HL-60 (cell line): ENCODE data around the gene SH2D1A.

Experiments used
- DNase-seq, 2 experiments: peaks; one replicate each; pipeline ENCODE4 v3.0.0-alpha.2; 2010 to 2020; ENCODE audit warnings: low read depth in 1 of 2, low spot score in 1 of 2
- H3K27ac ChIP-seq: fragments of 250-450 bp; sonication (Bioruptor Pico); replicated peaks from 2 replicates; pipeline ENCODE4 v1.5.1; 2020; ENCODE audit warnings: mild to moderate bottlenecking, moderate library complexity
- H3K27me3 ChIP-seq: fragments of 250-450 bp; sonication (Bioruptor Pico); 2 replicates; pipeline ENCODE4 v1.5.1; 2021; ENCODE audit warnings: mild to moderate bottlenecking, moderate library complexity; ENCODE audit not compliant: insufficient read depth, poor library complexity, severe bottlenecking
- H3K4me3 ChIP-seq: replicated peaks from 2 replicates; pipeline ENCODE4 v1.5.1; 2011; ENCODE audit warnings: mild to moderate bottlenecking, control low read depth, low read length; ENCODE audit not compliant: insufficient read depth
- GABPA ChIP-seq: IDR thresholded peaks from 2 replicates; pipeline ENCODE4 v1.6.1; 2012; ENCODE audit warnings: low read depth
- POLR2AphosphoS5 ChIP-seq: IDR thresholded peaks from 2 replicates; pipeline ENCODE4 v1.6.1; 2012; ENCODE audit warnings: low read depth
- SPI1 ChIP-seq: IDR thresholded peaks from 2 replicates; pipeline ENCODE4 v1.6.1; 2012; ENCODE audit warnings: low read depth, mild to moderate bottlenecking, borderline replicate concordance
- TF ChIP-seq, protein P1 (sequence below): IDR thresholded peaks from one replicate; pipeline ENCODE4 v1.5.1; 2011; ENCODE audit warnings: low read length, control low read depth, inconsistent platforms; ENCODE audit not compliant: insufficient read depth
- TF ChIP-seq, protein P2 (sequence below): IDR thresholded peaks from 2 replicates; pipeline ENCODE4 v1.6.1; 2012; ENCODE audit warnings: low read depth; ENCODE audit not compliant: insufficient replicate concordance

Gene SH2D1A

DNA sequence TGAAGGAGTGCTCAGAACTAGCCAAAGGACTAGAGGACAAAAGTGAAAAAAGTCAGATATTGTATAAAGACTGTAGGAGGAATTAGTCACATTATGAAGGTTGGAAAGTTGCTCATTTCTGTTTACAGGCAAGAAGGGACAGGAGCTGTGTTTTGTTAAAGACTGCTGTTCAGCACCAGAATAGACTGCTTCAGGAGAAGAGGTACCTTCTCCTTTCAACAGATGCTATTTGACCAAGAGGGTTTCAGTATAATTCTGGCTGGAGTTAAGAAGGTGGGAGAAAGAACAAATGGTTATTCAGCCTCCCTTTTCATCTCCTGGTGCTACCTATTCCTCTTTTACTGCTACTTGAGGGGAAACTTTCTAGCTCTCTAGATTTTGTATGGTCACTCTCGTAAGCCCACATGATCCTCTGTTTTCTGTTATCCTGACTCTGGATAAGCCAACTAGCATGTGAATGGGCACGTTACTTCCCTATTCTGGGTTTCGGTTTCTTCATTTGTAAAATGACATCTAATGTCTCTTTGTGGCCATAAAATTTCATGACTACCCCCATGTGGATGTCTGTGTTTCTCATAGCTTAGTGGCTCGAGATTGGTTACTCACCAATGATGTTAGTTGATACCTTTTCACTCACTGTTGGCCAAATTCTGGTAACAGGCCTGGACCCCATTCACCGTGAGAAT, 68.9 kb downstream of the SH2D1A start:
- no peak for DNase-seq
- no peaks in the 10 kb centered on the region for H3K27me3 ChIP-seq

DNA sequence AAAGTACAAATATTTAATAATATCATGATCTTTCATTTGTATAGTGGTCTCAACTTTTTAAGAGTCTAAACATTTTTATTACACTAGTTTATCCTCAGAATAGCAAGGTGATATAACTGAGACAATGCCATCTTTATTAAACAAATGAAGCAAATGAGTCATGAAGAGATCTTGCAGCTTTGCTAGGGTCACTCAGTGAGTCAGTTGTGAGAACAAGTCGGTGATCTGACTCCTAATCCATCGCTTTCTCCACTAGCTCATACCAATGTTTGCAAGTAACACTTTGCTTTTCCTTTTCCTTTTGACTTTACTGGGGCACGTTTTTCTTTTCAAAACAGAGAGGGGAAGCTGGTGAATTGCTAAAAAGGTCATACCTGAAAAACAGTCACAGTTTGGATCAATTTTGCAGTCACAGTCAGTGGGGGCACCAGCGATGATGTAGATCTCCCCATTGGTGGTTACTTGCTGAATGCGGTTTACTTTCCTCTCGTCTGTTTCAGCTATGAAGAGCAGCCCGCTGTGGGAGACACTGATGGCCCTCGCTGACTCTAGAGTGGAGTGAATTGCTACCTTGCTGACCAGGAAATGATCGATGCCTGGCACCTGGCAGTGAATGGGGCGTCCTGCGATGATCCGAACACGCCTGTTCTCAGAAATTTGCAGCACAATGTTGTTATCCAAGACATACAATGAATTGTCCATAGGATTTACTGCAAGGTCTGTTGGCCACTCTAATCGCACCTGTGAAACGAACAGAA, 75.7 kb downstream of the SH2D1A start:
- DNase-seq: no peak
- Histone ChIP-seq H3K27ac (no peak overlapping the region), H3K4me3 (no peak overlapping the region), H3K27me3 (no peaks in the 10 kb centered on the region)
- TF ChIP-seq, protein P1, sequence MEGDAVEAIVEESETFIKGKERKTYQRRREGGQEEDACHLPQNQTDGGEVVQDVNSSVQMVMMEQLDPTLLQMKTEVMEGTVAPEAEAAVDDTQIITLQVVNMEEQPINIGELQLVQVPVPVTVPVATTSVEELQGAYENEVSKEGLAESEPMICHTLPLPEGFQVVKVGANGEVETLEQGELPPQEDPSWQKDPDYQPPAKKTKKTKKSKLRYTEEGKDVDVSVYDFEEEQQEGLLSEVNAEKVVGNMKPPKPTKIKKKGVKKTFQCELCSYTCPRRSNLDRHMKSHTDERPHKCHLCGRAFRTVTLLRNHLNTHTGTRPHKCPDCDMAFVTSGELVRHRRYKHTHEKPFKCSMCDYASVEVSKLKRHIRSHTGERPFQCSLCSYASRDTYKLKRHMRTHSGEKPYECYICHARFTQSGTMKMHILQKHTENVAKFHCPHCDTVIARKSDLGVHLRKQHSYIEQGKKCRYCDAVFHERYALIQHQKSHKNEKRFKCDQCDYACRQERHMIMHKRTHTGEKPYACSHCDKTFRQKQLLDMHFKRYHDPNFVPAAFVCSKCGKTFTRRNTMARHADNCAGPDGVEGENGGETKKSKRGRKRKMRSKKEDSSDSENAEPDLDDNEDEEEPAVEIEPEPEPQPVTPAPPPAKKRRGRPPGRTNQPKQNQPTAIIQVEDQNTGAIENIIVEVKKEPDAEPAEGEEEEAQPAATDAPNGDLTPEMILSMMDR: no peak

More for the DNA sequence above, 68.9 kb downstream of the SH2D1A start:
- Histone ChIP-seq H3K27ac (no peak overlapping the region), H3K4me3 (no peak overlapping the region)
- TF ChIP-seq SPI1 (no peak), GABPA (no peak), POLR2AphosphoS5 (no peak)
- TF ChIP-seq, protein P2, sequence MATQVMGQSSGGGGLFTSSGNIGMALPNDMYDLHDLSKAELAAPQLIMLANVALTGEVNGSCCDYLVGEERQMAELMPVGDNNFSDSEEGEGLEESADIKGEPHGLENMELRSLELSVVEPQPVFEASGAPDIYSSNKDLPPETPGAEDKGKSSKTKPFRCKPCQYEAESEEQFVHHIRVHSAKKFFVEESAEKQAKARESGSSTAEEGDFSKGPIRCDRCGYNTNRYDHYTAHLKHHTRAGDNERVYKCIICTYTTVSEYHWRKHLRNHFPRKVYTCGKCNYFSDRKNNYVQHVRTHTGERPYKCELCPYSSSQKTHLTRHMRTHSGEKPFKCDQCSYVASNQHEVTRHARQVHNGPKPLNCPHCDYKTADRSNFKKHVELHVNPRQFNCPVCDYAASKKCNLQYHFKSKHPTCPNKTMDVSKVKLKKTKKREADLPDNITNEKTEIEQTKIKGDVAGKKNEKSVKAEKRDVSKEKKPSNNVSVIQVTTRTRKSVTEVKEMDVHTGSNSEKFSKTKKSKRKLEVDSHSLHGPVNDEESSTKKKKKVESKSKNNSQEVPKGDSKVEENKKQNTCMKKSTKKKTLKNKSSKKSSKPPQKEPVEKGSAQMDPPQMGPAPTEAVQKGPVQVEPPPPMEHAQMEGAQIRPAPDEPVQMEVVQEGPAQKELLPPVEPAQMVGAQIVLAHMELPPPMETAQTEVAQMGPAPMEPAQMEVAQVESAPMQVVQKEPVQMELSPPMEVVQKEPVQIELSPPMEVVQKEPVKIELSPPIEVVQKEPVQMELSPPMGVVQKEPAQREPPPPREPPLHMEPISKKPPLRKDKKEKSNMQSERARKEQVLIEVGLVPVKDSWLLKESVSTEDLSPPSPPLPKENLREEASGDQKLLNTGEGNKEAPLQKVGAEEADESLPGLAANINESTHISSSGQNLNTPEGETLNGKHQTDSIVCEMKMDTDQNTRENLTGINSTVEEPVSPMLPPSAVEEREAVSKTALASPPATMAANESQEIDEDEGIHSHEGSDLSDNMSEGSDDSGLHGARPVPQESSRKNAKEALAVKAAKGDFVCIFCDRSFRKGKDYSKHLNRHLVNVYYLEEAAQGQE: no peak
- TF ChIP-seq, protein P1: no peak
